ENCODE results near the gene LSAMP.

- TF ChIP-seq EP300 (IDR thresholded peaks at IDR 0.05) (no peak), CBX8 (IDR thresholded peaks at IDR 0.05) (no peak), MAX (IDR thresholded peaks at IDR 0.05) (no peak), REST (IDR thresholded peaks at IDR 0.05) (no peak), TFCP2L1 (CRISPR knock-in tag; IDR thresholded peaks at IDR 0.05) (no peak), E2F6 (IDR thresholded peaks at IDR 0.05; ENCODE audit: borderline replicate concordance, low read depth) (no peak), CEBPB (IDR thresholded peaks at IDR 0.05) (no peak), CTCF (IDR thresholded peaks at IDR 0.05) (no peak), POLR2A (IDR thresholded peaks at IDR 0.05; ENCODE audit: low read length) (no peak), RAD21 (conservative IDR thresholded peaks at IDR 0.05 in 1 of 2, IDR thresholded peaks at IDR 0.05 in 1 of 2) (no peak), PBX3 (IDR thresholded peaks at IDR 0.05) (no peak), CHD2 (IDR thresholded peaks at IDR 0.05; ENCODE audit: low read length, partially characterized antibody) (no peak)
Measured at GRCh38 chr3:115891006-115891636, 554.2 kb downstream of the LSAMP start.
